ENCODE results near the gene GABRP.

GRCh38 chr5:170857066-170857465 lies 73.5 kb downstream of the GABRP start:
- TF ChIP-seq POLR2A (IDR thresholded peaks at IDR 0.05) (no peak), CTCF (IDR thresholded peaks at IDR 0.05) (no peak), POLR2AphosphoS5 (IDR thresholded peaks at IDR 0.05) (no peak)

Data from prostate gland (tissue), 2 donors.